H9 (cell line): Measurements from ENCODE around the gene TP73. TPM values are rescaled to one million over a fixed set of nuclear protein-coding genes. Genes with fewer than 3 reads are reported as not detected.

ENCODE experiments used
- DNase-seq: peaks from one replicate; pipeline ENCODE4 v3.0.0-alpha.2; 2017
- H2AFZ ChIP-seq: one replicate; pipeline ENCODE4 v1.6.1; 2013; ENCODE audit warnings: mild to moderate bottlenecking, low read length, control low read depth, moderate library complexity
- H2AK5ac ChIP-seq: 2 replicates; pipeline ENCODE4 v1.6.1; 2013; ENCODE audit warnings: low read length, control low read depth, mixed read lengths; ENCODE audit not compliant: insufficient read length
- H2BK120ac ChIP-seq: one replicate; pipeline ENCODE4 v1.6.1; 2013; ENCODE audit warnings: low read depth, mild to moderate bottlenecking, low read length, control low read depth, inconsistent platforms; ENCODE audit not compliant: poor library complexity, severe bottlenecking
- H2BK12ac ChIP-seq: 2 replicates; pipeline ENCODE4 v1.6.1; 2013; ENCODE audit warnings: low read length, control low read depth, mixed read lengths, low read depth; ENCODE audit not compliant: insufficient read length
- H2BK15ac ChIP-seq: 2 replicates; pipeline ENCODE4 v1.6.1; 2013; ENCODE audit warnings: low read depth, low read length, control low read depth
- H2BK20ac ChIP-seq: one replicate; pipeline ENCODE4 v1.6.1; 2013; ENCODE audit warnings: low read depth, mild to moderate bottlenecking, low read length, control low read depth, inconsistent platforms; ENCODE audit not compliant: poor library complexity, severe bottlenecking
- H2BK5ac ChIP-seq: 2 replicates; pipeline ENCODE4 v1.6.1; 2013; ENCODE audit warnings: low read length, control low read depth, mixed read lengths; ENCODE audit not compliant: insufficient read length
- H3K14ac ChIP-seq: 2 replicates; pipeline ENCODE4 v1.6.1; 2013; ENCODE audit warnings: low read length, control low read depth; ENCODE audit not compliant: insufficient read depth
- H3K18ac ChIP-seq: 2 replicates; pipeline ENCODE4 v1.6.1; 2013; ENCODE audit warnings: low read depth, mild to moderate bottlenecking, mixed read lengths, low read length, control low read depth; ENCODE audit not compliant: insufficient read length
- H3K23ac ChIP-seq: 2 replicates; pipeline ENCODE4 v1.6.1; 2013; ENCODE audit warnings: low read length, control low read depth, mixed read lengths, low read depth; ENCODE audit not compliant: insufficient read length
- H3K23me2 ChIP-seq: 2 replicates; pipeline ENCODE4 v1.6.1; 2013; ENCODE audit warnings: low read depth, mild to moderate bottlenecking, mixed read lengths, low read length, control low read depth; ENCODE audit not compliant: insufficient read length, poor library complexity, severe bottlenecking
- H3K27ac ChIP-seq: 2 replicates; pipeline ENCODE4 v1.5.1; 2013; ENCODE audit warnings: low read length, control low read depth, mixed read lengths, low read depth; ENCODE audit not compliant: insufficient read length
- H3K27me3 ChIP-seq: 2 replicates; pipeline ENCODE4 v1.6.1; 2013; ENCODE audit warnings: low read length, control low read depth, inconsistent platforms; ENCODE audit not compliant: insufficient read depth
- H3K4ac ChIP-seq: 2 replicates; pipeline ENCODE4 v1.6.1; 2013; ENCODE audit warnings: low read depth, mild to moderate bottlenecking, control low read depth, inconsistent platforms, low read length, moderate library complexity
- H3K4me1 ChIP-seq: 2 replicates; pipeline ENCODE4 v1.6.1; 2013; ENCODE audit warnings: low read length, control low read depth, inconsistent platforms; ENCODE audit not compliant: insufficient read depth
- H3K4me2 ChIP-seq: 2 replicates; pipeline ENCODE4 v1.6.1; 2013; ENCODE audit warnings: low read length, control low read depth, mixed read lengths; ENCODE audit not compliant: insufficient read length, insufficient read depth
- H3K56ac ChIP-seq: 2 replicates; pipeline ENCODE4 v1.6.1; 2013; ENCODE audit warnings: low read depth, mild to moderate bottlenecking, mixed read lengths, low read length, control low read depth; ENCODE audit not compliant: insufficient read length
- H3K79me1 ChIP-seq: 2 replicates; pipeline ENCODE4 v1.6.1; 2013; ENCODE audit warnings: low read depth, mild to moderate bottlenecking, moderate library complexity, low read length, control low read depth, inconsistent platforms; ENCODE audit not compliant: insufficient read depth, poor library complexity, severe bottlenecking
- H3K79me2 ChIP-seq: 2 replicates; pipeline ENCODE4 v1.6.1; 2013; ENCODE audit warnings: low read length, control low read depth, inconsistent platforms; ENCODE audit not compliant: insufficient read depth
- H3K9ac ChIP-seq: 2 replicates; pipeline ENCODE4 v1.6.1; 2013; ENCODE audit warnings: low read length, control low read depth, mixed read lengths; ENCODE audit not compliant: insufficient read length; ENCODE audit errors: extremely low read depth
- H3K9me3 ChIP-seq: one replicate; pipeline ENCODE4 v1.6.1; 2013; ENCODE audit warnings: low read depth, low read length, inconsistent platforms; ENCODE audit not compliant: control insufficient read depth
- H3T11ph ChIP-seq: one replicate; pipeline ENCODE4 v1.6.1; 2013; ENCODE audit warnings: mild to moderate bottlenecking, low read length, control low read depth, inconsistent platforms
- H4K20me1 ChIP-seq: one replicate; pipeline ENCODE4 v1.6.1; 2013; ENCODE audit not compliant: control insufficient read depth, insufficient read length, insufficient read depth
- H4K5ac ChIP-seq: 2 replicates; pipeline ENCODE4 v1.6.1; 2013; ENCODE audit warnings: low read depth, mild to moderate bottlenecking, mixed read lengths, low read length, control low read depth; ENCODE audit not compliant: insufficient read length
- H4K8ac ChIP-seq: replicated peaks from 2 replicates; pipeline ENCODE4 v1.6.1; 2013; ENCODE audit warnings: low read length, control low read depth, mixed read lengths, low read depth; ENCODE audit not compliant: insufficient read length
- H4K91ac ChIP-seq: 2 replicates; pipeline ENCODE4 v1.6.1; 2013; ENCODE audit warnings: low read depth, mild to moderate bottlenecking, moderate library complexity, mixed read lengths, low read length, control low read depth; ENCODE audit not compliant: insufficient read length
- H3K27ac Mint-ChIP-seq, 3 experiments: 2 replicates in 2 of 3; 3 replicates in 1 of 3; pipeline ENCODE4 v1.8.0; 2020 to 2021; ENCODE audit warnings: mixed read lengths in 3 of 3, mild to moderate bottlenecking in 1 of 3, moderate library complexity in 1 of 3
- H3K27me3 Mint-ChIP-seq: 2 replicates; pipeline ENCODE4 v1.8.0; 2021; ENCODE audit warnings: low read depth, mild to moderate bottlenecking, moderate library complexity, mixed read lengths
- H3K36me3 Mint-ChIP-seq, 3 experiments: 2 replicates in 2 of 3; 3 replicates in 1 of 3; pipeline ENCODE4 v1.8.0; 2020 to 2021; ENCODE audit warnings: low read depth in 3 of 3, mixed read lengths in 3 of 3; ENCODE audit not compliant: insufficient read depth in 1 of 3
- H3K4me1 Mint-ChIP-seq, 2 experiments: 2 replicates each; pipeline ENCODE4 v1.8.0; 2020; ENCODE audit warnings: mixed read lengths in 2 of 2
- H3K4me3 Mint-ChIP-seq, 2 experiments: 2 replicates in 1 of 2; 3 replicates in 1 of 2; pipeline ENCODE4 v1.8.0; 2020 to 2021; ENCODE audit warnings: mild to moderate bottlenecking in 2 of 2, mixed read lengths in 2 of 2, moderate library complexity in 1 of 2
- H3K9me3 Mint-ChIP-seq, 2 experiments: 2 replicates in 1 of 2; 3 replicates in 1 of 2; pipeline ENCODE4 v1.8.0; 2020; ENCODE audit warnings: mild to moderate bottlenecking in 2 of 2, mixed read lengths in 2 of 2, moderate library complexity in 1 of 2
- CTCF ChIP-seq: fragments of 200-600 bp; sonication (generic); conservative IDR thresholded peaks from 3 replicates; pipeline ENCODE4 v1.8.0; 2021; ENCODE audit warnings: antibody characterized with exemption, mild to moderate bottlenecking
- WGBS: extraction: QIAGEN DNeasy Blood & Tissue Kit; methylation state at CpG from one replicate; pipeline ENCODE4 v1.1.7; 2013; ENCODE audit warnings: missing lambda C conversion rate, low lambda C conversion rate, mixed read lengths; ENCODE audit not compliant: insufficient read length; ENCODE audit errors: extremely low coverage; 5-methylcytosine and 5-hydroxymethylcytosine counted together
- total RNA-seq: library from RNA; stranded (reverse); gene quantifications from 2 replicates; pipeline ENCODE4 v1.2.1, GENCODE V29; 2021

The TP73 gene
- total RNA-seq, 1 experiment from 2014 or later, result 4.7 TPM

GRCh38 chr1:3774276-3774945 is 122.1 kb downstream of the TP73 start:
- no peak overlapping the region for H3K4ac ChIP-seq
- no peaks in the 10 kb centered on the region for H3K79me2 ChIP-seq
- Mint-ChIP-seq H3K27ac (no peak overlapping the region), H3K4me1 (peaks cover 13 to 31% of the 10 kb centered on the region in 2 experiments), H3K9me3 (no peaks in the 10 kb centered on the region), H3K36me3 (peaks cover 3 to 5% (median 4%) of the 10 kb centered on the region in 3 experiments; a peak in 4 of 7 replicates), H3K27me3 (peaks cover 15% of the 10 kb centered on the region), H3K4me3 (no peak overlapping the region)
- H2AFZ ChIP-seq, result no peak overlapping the region
- no peak for DNase-seq
- no peak overlapping the region for H4K5ac ChIP-seq
- H4K91ac ChIP-seq, result no peak overlapping the region
- no peak overlapping the region for H2AK5ac ChIP-seq
- H3K14ac ChIP-seq, result no peak overlapping the region
- no peak overlapping the region for H3K4me2 ChIP-seq
- peaks cover 11% of the 10 kb centered on the region for H3K23me2 ChIP-seq
- H3T11ph ChIP-seq, result no peak overlapping the region
- H3K23ac ChIP-seq, result no peak overlapping the region
- H4K20me1 ChIP-seq, result no peaks in the 10 kb centered on the region
- H3K27me3 ChIP-seq, result no peaks in the 10 kb centered on the region
- no peak overlapping the region for H3K9ac ChIP-seq
- H4K8ac ChIP-seq, result no peak overlapping the region
- H3K27ac ChIP-seq, result no peak overlapping the region
- H2BK5ac ChIP-seq, result no peak overlapping the region
- H2BK12ac ChIP-seq, result no peak overlapping the region
- H2BK20ac ChIP-seq, result no peak overlapping the region
- no peak overlapping the region for H2BK15ac ChIP-seq
- H3K18ac ChIP-seq, result no peak overlapping the region
- H3K56ac ChIP-seq, result no peak overlapping the region
- no peak overlapping the region for H2BK120ac ChIP-seq
- no CpG with 5 or more reads among the region's 19 CpGs for WGBS
- no peak for TF ChIP-seq CTCF
- H3K79me1 ChIP-seq, result no peaks in the 10 kb centered on the region
- no peaks in the 10 kb centered on the region; the same call in 1 of the 2 replicates for H3K4me1 ChIP-seq
- H3K9me3 ChIP-seq, result no peaks in the 10 kb centered on the region
